Measurements from ENCODE around the gene TM4SF1.

DNA sequence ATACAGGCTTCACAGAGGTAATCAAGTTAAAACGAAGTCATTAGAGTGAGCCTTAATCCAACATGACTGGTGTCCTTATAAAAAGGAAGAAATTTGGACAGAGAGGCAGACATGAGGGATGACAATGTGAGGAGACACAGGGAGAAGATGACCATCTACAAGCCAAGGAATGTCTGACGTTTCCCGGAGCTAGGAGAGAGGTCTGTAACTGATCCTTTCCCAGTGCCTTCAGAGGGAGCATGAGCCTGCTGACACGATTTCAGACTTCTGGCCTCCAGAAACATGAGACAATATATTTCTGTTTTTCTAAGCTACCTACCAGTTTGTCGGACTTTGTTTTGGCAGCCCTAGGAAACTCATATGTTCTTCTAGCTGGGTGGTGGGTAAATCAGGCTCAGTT is 15.1 kb downstream of the TM4SF1 start:
- TF ChIP-seq POLR2AphosphoS5 (IDR thresholded peaks at IDR 0.05; ENCODE audit: low read depth, low read length) = no peak
- TF ChIP-seq, protein P1, sequence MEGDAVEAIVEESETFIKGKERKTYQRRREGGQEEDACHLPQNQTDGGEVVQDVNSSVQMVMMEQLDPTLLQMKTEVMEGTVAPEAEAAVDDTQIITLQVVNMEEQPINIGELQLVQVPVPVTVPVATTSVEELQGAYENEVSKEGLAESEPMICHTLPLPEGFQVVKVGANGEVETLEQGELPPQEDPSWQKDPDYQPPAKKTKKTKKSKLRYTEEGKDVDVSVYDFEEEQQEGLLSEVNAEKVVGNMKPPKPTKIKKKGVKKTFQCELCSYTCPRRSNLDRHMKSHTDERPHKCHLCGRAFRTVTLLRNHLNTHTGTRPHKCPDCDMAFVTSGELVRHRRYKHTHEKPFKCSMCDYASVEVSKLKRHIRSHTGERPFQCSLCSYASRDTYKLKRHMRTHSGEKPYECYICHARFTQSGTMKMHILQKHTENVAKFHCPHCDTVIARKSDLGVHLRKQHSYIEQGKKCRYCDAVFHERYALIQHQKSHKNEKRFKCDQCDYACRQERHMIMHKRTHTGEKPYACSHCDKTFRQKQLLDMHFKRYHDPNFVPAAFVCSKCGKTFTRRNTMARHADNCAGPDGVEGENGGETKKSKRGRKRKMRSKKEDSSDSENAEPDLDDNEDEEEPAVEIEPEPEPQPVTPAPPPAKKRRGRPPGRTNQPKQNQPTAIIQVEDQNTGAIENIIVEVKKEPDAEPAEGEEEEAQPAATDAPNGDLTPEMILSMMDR (IDR thresholded peaks at IDR 0.05) = no peak
- TF ChIP-seq, protein P2, sequence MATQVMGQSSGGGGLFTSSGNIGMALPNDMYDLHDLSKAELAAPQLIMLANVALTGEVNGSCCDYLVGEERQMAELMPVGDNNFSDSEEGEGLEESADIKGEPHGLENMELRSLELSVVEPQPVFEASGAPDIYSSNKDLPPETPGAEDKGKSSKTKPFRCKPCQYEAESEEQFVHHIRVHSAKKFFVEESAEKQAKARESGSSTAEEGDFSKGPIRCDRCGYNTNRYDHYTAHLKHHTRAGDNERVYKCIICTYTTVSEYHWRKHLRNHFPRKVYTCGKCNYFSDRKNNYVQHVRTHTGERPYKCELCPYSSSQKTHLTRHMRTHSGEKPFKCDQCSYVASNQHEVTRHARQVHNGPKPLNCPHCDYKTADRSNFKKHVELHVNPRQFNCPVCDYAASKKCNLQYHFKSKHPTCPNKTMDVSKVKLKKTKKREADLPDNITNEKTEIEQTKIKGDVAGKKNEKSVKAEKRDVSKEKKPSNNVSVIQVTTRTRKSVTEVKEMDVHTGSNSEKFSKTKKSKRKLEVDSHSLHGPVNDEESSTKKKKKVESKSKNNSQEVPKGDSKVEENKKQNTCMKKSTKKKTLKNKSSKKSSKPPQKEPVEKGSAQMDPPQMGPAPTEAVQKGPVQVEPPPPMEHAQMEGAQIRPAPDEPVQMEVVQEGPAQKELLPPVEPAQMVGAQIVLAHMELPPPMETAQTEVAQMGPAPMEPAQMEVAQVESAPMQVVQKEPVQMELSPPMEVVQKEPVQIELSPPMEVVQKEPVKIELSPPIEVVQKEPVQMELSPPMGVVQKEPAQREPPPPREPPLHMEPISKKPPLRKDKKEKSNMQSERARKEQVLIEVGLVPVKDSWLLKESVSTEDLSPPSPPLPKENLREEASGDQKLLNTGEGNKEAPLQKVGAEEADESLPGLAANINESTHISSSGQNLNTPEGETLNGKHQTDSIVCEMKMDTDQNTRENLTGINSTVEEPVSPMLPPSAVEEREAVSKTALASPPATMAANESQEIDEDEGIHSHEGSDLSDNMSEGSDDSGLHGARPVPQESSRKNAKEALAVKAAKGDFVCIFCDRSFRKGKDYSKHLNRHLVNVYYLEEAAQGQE (IDR thresholded peaks at IDR 0.05; ENCODE audit: insufficient read depth in 1 of 2, low read depth in 2 of 2, low read length in 1 of 2) = no peak

All from Panc1 (cell line).